Sciatic nerve (tissue), 2 donors: ENCODE data around the gene SYPL2. TPM values are rescaled to one million over a fixed set of nuclear protein-coding genes. Genes with fewer than 3 reads are reported as not detected.

Experiments used
- ATAC-seq: fragments of 200-7000 bp; cut with Tn5 transposase; one replicate; pipeline ENCODE4 v1.9.1; 2020; ENCODE audit warnings: mild to moderate bottlenecking, moderate library complexity
- DNase-seq: peaks from one replicate; pipeline ENCODE4 v3.0.0-alpha.2; 2020; ENCODE audit warnings: low spot score
- intact Hi-C: fragments of 100-400 bp; cut with DNase I; formaldehyde crosslinking; loops from one replicate; pipeline ENCODE4 v1.14.2; 2022
- total RNA-seq: library from RNA; stranded (reverse); fragmentation: NEBNext Ultra II Directional; extraction: Animal tissue kit (Norgen Biotek cat#: 25700); gene quantifications from one replicate; pipeline ENCODE4 v1.2.1, GENCODE V29; 2021
- donor health status: DM: no; HTN: no; CAD: no.
- donor health status: DM: no; HTN: no; CAD: no.

Gene SYPL2
- total RNA-seq, 1 donor from 2014 or later: 4.2 TPM

DNA sequence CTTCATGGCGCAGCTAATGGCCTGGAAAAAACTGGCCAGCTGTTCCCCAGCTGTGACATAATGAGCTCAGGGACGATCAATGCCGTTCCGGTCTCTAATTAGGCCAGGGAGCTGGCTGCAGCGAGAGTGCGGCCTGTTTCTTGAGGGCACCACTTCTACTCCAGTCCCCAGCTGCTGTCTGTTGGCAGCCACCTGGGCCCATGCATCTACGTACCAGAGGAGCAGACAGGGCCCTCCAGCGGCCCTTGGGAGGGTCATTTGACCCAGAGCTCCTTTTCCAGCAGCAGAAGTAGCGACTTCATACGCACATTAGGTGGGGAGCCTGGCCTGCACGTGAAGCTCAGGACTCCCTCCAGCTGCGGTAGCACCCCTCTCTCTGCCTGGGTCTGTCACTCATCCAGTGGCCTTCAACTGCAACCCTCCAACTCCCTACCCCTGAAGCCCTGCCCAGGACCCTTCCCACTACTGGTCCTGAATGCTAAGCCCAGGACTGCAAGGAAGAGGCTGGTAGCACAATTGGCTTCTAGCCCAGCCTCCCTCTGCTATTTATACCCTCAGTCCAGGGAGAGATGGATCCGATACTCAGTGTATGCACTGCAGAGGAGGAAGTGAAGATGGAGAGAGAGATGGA lies 64.2 kb downstream of the SYPL2 start:
- peak; percentile 51 for DNase-seq
- intact Hi-C loops: no loop called here
- ATAC-seq: no peak

DNA sequence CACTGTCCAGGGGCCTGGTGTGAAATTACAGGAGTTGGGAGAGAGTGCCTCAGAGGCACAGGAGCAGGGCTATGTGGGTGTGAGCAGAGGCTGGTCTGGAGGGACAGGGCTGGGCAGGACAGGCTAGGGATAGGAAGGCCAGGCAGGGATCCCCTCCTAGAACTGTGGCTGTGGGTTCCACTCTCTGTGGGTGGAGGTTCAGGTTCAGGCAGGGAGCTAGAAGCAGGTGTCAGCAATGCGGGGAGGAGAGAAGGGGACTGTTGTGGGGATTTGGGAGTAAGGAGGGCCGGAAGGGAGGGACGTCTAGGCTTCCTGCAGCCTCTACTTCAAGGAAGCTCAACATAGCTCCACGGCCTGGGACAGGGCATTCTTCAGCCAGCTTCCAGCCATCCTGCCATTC lies 65.0 kb downstream of the SYPL2 start:
- peak; percentile 38 for DNase-seq
- no peak for ATAC-seq
- intact Hi-C loops: no loop called here

Other genes starting within 250 kb of the SYPL2 start
- gene CELSR2, start 217.0 kb upstream of the SYPL2 start, total RNA-seq: 24.0 TPM
- 7.6 TPM for gene PSRC1, start 183.4 kb upstream of the SYPL2 start, total RNA-seq
- 0.45 TPM for gene MYBPHL, start 159.5 kb upstream of the SYPL2 start, total RNA-seq
- gene SORT1, start 68.6 kb upstream of the SYPL2 start, total RNA-seq: 111 TPM
- gene PSMA5, start 40.1 kb upstream of the SYPL2 start, total RNA-seq: 44.8 TPM
- gene ATXN7L2, start 17.4 kb downstream of the SYPL2 start, total RNA-seq: 5.0 TPM
- 7.6 TPM for gene CYB561D1, start 27.5 kb downstream of the SYPL2 start, total RNA-seq
- gene AMIGO1, start 43.2 kb downstream of the SYPL2 start, total RNA-seq: 15.6 TPM
- not detected for gene GPR61, start 73.3 kb downstream of the SYPL2 start, total RNA-seq
- 7.0 TPM for gene GNAI3, start 82.1 kb downstream of the SYPL2 start, total RNA-seq
- gene GNAT2, start 153.1 kb downstream of the SYPL2 start, total RNA-seq: not detected
- gene AMPD2, start 153.3 kb downstream of the SYPL2 start, total RNA-seq: 49.5 TPM
- 36.7 TPM for gene GSTM4, start 189.6 kb downstream of the SYPL2 start, total RNA-seq
- 194 TPM for gene GSTM2, start 201.5 kb downstream of the SYPL2 start, total RNA-seq
- 91.5 TPM for gene GSTM1, start 221.3 kb downstream of the SYPL2 start, total RNA-seq
- 41.6 TPM for gene GSTM5, start 245.7 kb downstream of the SYPL2 start, total RNA-seq